ENCODE measurements around the gene SYNCRIP. TPM values are rescaled to one million over a fixed set of nuclear protein-coding genes. Genes with fewer than 3 reads are reported as not detected.

The SYNCRIP gene
- total RNA-seq, 1 donor from 2014 or later, result 88.3 TPM

- intact Hi-C loops (cut with DNase I), result no loop called here
- Histone ChIP-seq H3K9me3 (no peaks in the 10 kb centered on the region), H3K27ac (no peak overlapping the region), H3K36me3 (peaks cover 87% of the 10 kb centered on the region), H3K27me3 (no peaks in the 10 kb centered on the region), H3K4me3 (no peak overlapping the region), H3K4me1 (peaks cover 2% of the 10 kb centered on the region)
- TF ChIP-seq, protein P1, sequence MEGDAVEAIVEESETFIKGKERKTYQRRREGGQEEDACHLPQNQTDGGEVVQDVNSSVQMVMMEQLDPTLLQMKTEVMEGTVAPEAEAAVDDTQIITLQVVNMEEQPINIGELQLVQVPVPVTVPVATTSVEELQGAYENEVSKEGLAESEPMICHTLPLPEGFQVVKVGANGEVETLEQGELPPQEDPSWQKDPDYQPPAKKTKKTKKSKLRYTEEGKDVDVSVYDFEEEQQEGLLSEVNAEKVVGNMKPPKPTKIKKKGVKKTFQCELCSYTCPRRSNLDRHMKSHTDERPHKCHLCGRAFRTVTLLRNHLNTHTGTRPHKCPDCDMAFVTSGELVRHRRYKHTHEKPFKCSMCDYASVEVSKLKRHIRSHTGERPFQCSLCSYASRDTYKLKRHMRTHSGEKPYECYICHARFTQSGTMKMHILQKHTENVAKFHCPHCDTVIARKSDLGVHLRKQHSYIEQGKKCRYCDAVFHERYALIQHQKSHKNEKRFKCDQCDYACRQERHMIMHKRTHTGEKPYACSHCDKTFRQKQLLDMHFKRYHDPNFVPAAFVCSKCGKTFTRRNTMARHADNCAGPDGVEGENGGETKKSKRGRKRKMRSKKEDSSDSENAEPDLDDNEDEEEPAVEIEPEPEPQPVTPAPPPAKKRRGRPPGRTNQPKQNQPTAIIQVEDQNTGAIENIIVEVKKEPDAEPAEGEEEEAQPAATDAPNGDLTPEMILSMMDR (IDR thresholded peaks at IDR 0.05), result no peak
- ATAC-seq (no peak), DNase-seq (no peak)
These were observed 14.3 kb downstream of the SYNCRIP start for GRCh38 chr6:85628353-85628752.

GRCh38 chr6:85620308-85620707 is 22.4 kb downstream of the SYNCRIP start:
- Histone ChIP-seq H3K4me1 (no peaks in the 10 kb centered on the region), H3K9me3 (no peaks in the 10 kb centered on the region), H3K27me3 (no peaks in the 10 kb centered on the region), H3K36me3 (peaks cover 97% of the 10 kb centered on the region), H3K4me3 (no peak overlapping the region), H3K27ac (no peak overlapping the region)
- DNase-seq (no peak), ATAC-seq (no peak)
- intact Hi-C loops (cut with DNase I), result no loop called here
- TF ChIP-seq, protein P1 (IDR thresholded peaks at IDR 0.05), result no peak

DNA sequence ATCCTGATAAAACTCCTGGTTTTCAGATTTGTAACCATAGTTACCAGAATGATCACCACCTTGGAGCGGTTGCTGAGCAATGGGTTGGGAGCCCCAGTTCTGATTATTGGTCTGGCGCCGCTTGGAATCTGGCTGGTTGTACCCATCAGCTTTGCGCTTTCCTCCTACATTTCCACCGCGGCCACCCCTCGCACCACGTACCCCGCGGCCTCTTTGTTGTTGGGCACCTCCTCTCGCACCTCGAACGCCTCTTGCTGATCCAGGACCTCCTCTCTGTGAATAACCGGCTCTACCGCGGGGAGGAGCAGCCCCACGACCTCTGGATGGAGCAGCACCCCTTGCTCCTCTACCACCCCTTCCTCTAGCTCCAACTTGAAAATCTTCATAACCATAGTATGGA is 27.9 kb downstream of the SYNCRIP start:
- no peak overlapping the region for H3K27ac ChIP-seq
- H3K36me3 ChIP-seq, result peaks cover 95% of the 10 kb centered on the region
- no peaks in the 10 kb centered on the region for H3K4me1 ChIP-seq
- no peaks in the 10 kb centered on the region for H3K9me3 ChIP-seq
- intact Hi-C loops (cut with DNase I), result no loop called here
- DNase-seq (no peak), ATAC-seq (no peak)
- no peaks in the 10 kb centered on the region for H3K27me3 ChIP-seq
- TF ChIP-seq, protein P1 (IDR thresholded peaks at IDR 0.05), result no peak
- no peak overlapping the region for H3K4me3 ChIP-seq

DNA sequence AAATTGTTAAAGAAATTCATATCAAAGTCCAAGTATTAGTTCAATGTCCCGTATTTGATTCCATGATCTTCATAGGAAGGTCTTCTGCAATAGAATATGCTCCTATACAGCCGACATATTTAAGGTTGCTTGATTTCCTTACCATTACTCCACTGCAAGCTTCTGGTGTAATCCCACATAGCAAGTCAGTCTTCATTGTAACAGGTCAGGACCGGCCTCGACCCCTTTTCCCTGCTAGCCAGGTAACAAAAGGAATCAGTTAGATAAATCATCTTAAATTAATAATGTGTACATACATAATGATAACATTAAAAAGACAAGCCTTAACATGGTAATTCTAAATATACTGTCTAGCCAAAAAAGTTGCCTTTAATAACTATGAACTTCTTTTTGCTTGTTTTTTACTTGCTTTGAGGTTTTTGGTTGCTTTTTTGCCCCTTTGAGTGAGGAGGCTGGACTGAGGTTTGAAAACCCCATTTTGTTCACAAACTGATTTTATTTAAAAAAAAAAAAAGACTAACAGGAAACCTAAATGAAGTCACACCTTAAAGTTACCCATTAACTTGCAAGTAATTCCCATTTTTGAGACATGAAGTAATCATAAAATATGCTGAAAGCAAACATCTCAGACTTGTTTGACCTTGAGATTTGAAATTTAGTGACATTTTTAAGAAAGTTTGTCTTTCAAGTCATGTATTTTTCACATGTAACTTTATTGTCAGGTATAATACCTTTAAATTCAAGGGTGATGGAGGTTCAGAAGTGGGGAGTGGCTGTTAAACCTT is 29.8 kb downstream of the SYNCRIP start:
- TF ChIP-seq, protein P1 (IDR thresholded peaks at IDR 0.05), result no peak
- Histone ChIP-seq H3K27ac (no peak overlapping the region), H3K9me3 (no peaks in the 10 kb centered on the region), H3K27me3 (no peaks in the 10 kb centered on the region), H3K4me1 (no peaks in the 10 kb centered on the region), H3K36me3 (peaks cover 87% of the 10 kb centered on the region), H3K4me3 (no peak overlapping the region)
- ATAC-seq, result no peak
- no peak for DNase-seq
- intact Hi-C loops (cut with DNase I), result no loop called here

DNA sequence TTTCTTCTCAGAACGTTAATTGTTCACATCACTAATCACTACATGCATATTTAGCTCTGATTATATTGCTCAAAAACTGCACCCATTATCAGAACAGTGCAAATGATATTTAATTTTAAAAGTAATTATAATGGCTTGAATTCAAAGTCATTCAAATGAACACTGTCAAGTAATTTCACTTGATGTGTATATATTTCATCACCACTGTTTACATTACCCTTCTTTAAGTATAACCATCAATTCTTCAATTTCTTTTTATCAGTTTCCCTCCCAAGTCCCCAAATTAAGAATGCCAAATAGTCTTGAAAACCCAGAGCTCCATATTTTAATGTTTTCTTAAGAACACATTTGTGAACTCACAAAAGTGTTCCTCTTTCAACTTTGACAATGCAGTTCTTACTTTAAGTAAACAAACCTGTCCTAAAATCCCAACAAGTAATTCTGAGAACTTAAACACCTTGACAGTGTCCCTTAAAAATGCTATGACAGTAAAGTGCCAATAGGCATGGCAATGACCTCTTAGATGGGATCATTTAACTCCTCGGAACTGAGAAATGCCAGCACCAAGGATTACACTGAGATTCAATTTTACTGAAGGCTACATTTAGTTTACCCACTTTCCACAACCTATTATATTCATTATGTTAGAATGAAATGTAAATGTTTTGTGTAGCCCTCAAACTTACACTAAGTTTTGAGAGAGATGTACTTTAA is 32.3 kb downstream of the SYNCRIP start:
- no peaks in the 10 kb centered on the region for H3K9me3 ChIP-seq
- no peaks in the 10 kb centered on the region for H3K27me3 ChIP-seq
- H3K36me3 ChIP-seq, result peaks cover 73% of the 10 kb centered on the region
- no peak for DNase-seq
- TF ChIP-seq, protein P1 (IDR thresholded peaks at IDR 0.05), result no peak
- intact Hi-C loops (cut with DNase I), result no loop called here
- no peak overlapping the region for H3K4me3 ChIP-seq
- H3K4me1 ChIP-seq, result no peaks in the 10 kb centered on the region
- H3K27ac ChIP-seq, result no peak overlapping the region
- ATAC-seq, result no peak
